Posterior vena cava (tissue), 2 donors: ENCODE results near the gene CCDC71. TPM values are rescaled to one million over a fixed set of nuclear protein-coding genes. Genes with fewer than 3 reads are reported as not detected.
A peak's percentile ranks its signal among the peaks of the same experiment; 100 is the strongest.

Experiments
- DNase-seq: peaks from one replicate; pipeline ENCODE4 v3.0.0-alpha.2; 2020; ENCODE audit warnings: low spot score
- intact Hi-C, 2 donors: fragments of 100-400 bp; cut with DNase I; formaldehyde crosslinking; loops; one replicate each; pipeline versions ENCODE4 v1.14.1 to v1.14.2; 2022 to 2023
- total RNA-seq, 2 donors: library from RNA; stranded (reverse); fragmentation: NEBNext Ultra II Directional; extraction: Animal tissue kit (Norgen Biotek cat#: 25700); gene quantifications; one replicate each; pipeline ENCODE4 v1.2.1, GENCODE V29; 2021
- donor health status: DM: yes; HTN: yes; CAD: no.
- donor health status: DM: yes; HTN: yes; CAD: no.

The CCDC71 gene
- total RNA-seq, 2 donors from 2014 or later, result 14.1 to 14.3 TPM

- intact Hi-C loops, result no loop called here
- DNase-seq, result no peak
Measured at GRCh38 chr3:49171775-49172500, 5.8 kb upstream of the CCDC71 start.

GRCh38 chr3:49171119-49171774 lies 5.1 kb upstream of the CCDC71 start, which contains the start of gene KLHDC8B:
KLHDC8B (plus strand) TSS chr3:49171598; CDS start chr3:49172770, 1,172 bp downstream.
- intact Hi-C loops, result no loop called here
- DNase-seq, result peak; percentile 96

- intact Hi-C loops, result no loop called here
- no peak for DNase-seq
Measured at GRCh38 chr3:49170744-49171118, 4.6 kb upstream of the CCDC71 start.

DNA sequence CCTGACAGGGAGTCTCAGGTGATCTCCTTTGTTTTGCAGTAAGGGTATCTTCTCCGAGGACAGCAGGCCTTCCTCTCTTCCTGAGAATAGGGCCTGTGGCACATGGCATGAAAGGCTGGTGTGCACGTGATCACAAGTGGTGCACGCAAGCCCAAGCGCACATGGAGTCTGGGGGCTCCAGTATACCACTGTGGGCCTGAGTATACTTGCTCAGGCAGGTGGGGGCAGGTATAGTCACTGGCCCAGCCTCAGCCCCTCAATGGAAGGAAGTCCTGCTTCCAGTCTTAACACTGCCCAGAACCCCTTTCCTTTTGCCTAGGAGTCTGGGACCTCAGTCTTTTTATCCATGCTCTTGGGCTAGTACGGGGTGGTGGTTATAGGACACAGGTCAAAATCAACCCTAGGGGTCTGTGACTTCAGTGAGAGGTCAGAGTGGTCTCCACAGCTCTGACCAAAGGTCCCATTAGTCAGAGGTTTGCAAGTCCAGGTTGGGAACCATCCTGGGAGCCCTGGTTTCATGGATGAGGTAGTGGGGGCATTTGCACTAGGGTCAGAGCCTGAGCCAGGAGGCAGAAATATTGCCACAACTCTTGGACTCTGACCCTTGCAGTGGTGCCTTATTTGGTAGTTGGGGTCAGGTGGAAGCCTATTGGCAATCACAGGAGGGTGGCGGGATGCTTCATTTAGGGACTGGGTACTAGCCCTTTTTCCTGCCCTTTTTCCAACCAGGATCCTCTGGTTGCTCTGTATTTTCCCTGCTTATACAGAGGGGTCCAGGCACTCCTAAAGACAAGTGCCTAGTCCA lies 823 bp upstream of the CCDC71 start:
- intact Hi-C loops, result loop anchor here in 1 of 2 donors (10.0 kb wide), 2 partner anchors 298 to 492 kb away; no protein-coding TSS in a partner anchor
- no peak for DNase-seq

DNA sequence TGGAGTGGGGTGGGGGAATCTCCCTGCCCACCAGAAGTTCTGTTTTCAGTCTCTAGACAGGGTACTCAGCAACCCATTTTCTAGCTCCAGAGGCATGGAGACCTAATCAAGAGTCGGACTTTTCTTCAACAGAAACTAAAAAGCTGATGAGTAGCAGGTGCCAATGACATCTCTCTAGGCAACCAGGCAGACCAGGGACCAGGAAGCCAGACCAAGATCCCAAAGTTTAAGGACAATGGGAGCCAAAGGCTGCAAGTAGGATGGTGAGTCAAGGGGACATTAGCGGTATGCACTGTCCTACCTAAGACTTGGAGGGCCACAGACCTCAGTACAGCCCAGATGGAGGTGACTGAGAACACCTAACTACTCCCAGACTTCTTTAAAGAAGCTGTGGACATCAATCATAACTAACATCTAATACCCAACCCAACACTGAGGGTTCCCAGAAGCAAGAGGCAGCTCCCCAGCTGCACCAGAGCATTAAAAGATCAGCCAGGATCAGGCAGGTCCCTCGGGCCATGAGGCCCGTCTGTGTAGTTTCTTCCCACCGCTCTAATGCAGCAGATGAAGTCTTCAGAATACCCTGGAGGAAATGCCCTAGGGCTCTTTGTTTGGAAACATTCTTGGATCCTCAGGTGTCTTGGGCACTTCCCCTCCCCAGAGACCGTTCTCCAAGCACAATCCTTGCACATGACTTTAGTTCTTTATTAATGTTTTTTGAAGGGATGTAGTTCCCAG lies 979 bp downstream of the CCDC71 start:
- intact Hi-C loops, result loop anchor here in 1 of 2 donors (10.0 kb wide), 2 partner anchors 300 to 490 kb away; no protein-coding TSS in a partner anchor
- DNase-seq, result no peak

DNA sequence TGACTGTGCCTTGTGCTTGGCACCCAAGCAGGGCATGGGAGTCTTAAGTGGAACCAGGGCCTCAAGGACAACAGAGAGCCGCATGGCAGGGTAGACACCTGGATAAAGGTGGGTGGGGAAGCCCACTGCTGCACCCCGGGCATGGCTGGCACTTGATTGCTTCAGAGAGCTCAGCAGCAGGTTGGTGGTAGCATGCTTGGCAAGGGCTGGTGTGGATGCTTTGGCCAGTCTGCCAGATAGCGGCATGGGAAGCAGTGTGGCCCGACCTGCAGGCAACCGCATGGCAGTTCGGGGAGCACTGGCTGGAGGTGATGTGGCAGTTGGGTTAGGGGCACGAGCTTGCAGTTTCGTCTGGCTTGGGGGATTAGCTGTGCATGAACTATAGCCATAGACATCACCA lies 2.5 kb downstream of the CCDC71 start:
- intact Hi-C loops, result loop anchor here in 1 of 2 donors (10.0 kb wide), 2 partner anchors 301 to 489 kb away; no protein-coding TSS in a partner anchor
- DNase-seq, result no peak

DNA sequence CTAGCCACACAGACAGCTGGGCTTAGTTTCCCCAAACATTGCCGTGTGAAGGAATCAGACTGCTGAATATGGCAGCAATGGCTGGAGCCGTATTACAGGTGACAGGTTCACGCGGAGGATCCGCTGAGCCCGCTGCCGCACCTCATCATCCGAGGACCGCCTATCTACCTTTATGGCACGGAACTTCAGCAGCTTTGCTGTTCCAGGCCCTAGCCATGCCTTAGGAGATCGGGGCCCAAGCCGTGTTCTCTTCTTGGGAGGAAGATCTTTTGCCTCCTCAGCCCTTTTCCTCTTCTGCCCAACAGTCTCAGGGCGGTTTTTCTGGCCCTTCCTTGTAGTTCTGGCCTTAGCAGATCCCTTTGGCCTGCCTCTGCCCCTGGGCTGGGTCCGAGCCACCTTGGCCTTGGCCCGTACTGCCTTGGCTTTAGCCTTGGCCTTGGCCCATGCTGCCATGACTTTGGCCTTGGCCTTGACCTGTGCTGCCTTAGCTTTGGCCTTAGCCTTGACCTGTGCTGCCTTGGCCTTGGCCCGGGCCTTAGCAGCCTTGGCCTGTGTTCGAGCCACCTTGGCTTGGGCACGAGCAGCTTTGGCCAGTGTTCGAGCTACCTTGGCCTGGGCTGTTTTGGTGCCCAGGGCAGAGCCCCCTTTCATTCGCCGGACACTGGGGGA lies 3.2 kb downstream of the CCDC71 start:
- DNase-seq, result no peak
- intact Hi-C loops, result loop anchor here in 1 of 2 donors (10.0 kb wide), 2 partner anchors 302 to 488 kb away; no protein-coding TSS in a partner anchor

DNA sequence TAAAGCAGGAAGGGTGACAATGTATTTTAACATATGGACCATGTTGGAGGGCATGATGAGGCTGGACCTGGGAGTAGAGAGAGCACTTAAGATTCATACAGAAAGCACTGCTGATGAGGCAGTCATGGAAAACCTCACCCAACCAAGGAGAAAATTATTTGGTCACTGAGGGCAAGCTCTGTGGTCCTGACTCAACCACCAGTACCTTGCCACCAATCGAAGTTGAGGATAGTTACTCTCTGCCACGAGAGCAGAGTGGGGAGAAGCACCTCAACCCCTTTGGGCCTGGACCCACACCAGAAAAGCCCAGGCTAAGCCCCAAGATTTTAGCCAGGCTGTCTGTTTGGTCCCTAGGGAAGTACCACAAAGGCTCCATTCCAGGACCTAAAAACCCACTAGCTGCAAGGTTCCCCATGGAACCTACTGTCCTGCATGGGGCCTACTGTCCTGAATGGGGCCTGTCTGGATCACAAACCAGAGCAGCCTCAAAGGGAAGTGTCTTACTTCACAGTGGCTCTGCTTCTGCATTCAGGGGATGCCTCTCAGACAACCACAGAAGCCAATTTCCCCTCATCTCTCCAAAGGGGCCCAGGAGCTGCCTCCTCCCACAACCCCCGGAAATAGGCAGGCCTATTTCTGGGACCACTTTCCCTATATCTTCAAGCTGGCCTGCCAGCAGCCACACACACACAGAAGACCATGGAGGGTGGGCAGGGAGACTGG lies 4.2 kb downstream of the CCDC71 start:
- no peak for DNase-seq
- intact Hi-C loops, result loop anchor here in 1 of 2 donors (10.0 kb wide), 2 partner anchors 303 to 487 kb away; no protein-coding TSS in a partner anchor

DNA sequence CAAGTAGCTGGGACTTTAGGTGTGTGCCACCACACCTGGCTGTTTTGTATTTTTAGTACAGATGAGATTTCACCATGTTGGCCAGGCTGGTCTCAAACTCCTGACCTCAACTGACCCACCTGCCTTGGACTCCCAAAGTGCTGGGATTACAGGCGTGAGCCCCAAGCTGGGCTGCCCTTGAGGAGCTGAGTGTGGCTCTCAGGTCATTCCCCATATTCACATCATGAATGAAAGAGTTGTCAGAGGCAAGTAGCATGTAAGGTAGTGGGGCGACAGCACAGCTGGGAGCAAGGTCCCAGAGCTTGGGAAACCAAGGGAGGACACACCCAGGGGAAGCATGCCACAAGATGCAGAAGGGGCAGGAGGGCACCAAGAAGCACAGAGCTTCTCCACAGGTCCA lies 4.9 kb downstream of the CCDC71 start:
- intact Hi-C loops, result loop anchor here in 1 of 2 donors (10.0 kb wide), 2 partner anchors 304 to 486 kb away; no protein-coding TSS in a partner anchor
- DNase-seq, result no peak

DNA sequence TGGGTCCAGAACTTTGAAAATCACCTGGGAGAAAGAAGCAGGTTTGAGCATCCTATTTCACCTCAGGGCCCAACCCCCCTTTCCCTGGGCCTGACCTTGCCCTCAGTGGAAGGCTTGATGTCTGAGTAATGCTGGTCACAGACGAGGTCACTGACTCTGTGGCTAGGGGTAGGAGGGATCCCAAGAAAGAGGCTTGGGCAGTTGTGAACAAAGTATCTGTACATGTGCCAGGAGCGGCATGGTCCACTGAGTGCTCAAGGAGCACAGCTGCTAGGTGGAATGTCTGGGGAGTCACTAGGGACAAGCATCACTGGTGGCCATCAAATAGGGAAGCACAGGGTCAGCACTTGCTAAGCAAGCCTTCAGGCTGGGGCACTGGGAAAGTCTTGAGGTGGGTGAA lies 7.3 kb downstream of the CCDC71 start:
- intact Hi-C loops, result no loop called here
- DNase-seq, result no peak

DNA sequence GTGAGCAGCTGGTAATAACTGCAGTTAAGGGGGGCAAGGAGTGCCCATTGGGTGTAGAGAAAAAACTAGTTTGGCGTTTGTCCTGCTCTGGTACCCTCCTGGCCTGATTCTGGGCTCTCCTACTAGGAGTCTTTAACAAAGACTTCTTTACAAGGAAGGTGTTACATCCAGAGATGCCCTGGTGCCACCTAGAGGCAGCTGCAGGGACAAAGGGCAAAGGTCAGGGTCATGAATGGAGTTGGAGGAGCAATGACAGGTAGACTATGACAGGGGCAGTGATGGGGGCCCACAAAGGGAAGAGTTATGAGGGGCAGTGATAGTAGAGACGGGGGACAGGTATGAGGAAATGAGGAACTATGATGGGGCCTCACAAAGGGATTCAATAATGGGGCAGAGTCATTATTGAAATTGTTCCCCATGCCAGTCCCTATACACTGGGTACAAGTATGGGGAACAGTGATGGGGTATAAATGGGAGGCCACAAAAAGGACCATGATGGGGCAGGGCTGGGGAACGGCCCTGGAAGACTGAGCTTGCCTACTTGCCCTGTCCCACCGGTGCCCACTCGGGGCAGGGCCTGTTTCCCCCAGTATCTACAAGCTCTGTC lies 7.9 kb downstream of the CCDC71 start:
- no peak for DNase-seq
- intact Hi-C loops, result no loop called here

GRCh38 chr3:49157289-49157688 lies 8.8 kb downstream of the CCDC71 start:
- no peak for DNase-seq
- intact Hi-C loops, result no loop called here

- intact Hi-C loops, result no loop called here
- no peak for DNase-seq
Measured at GRCh38 chr3:49153349-49153912, 12.7 kb downstream of the CCDC71 start.

DNA sequence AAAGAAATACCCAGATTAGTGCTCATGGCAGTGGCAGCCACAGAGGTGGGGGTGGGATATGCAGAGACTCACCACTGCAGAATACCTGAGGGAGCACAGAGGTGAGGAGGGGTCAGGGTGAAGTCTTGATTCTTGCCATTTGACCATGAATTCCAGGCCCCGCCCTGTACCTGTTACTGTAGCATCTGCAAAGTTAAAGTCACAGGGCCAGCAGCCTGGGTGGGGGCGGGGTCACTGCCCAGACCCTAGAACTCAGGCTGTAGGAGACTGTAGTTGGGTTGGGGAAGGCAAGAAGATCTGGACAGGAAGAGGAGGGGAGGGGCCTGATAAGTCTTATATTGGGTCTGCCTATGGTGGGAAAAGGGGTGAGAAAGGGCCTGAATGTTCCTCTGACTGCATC lies 14.5 kb downstream of the CCDC71 start:
- intact Hi-C loops, result no loop called here
- no peak for DNase-seq

DNA sequence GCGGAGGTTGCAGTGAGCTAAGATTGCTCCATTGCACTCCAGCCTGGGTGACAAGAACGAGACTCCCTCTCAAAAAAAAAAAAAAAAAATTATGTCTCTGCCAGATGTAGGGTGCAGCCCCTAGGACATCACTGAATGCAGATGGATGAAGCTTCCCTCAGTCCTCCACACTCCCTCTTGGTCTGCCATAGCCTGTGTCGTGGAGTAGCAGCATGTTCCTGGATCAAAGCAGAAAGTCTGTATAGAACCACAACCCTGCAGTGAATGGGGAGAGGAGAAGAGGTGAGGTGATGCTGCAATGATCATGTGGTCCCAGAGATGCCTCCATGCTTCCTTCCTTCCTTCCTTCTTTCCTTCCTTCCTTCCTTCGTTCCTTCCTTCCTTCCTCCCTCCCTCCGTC lies 18.0 kb downstream of the CCDC71 start:
- intact Hi-C loops, result no loop called here

DNA sequence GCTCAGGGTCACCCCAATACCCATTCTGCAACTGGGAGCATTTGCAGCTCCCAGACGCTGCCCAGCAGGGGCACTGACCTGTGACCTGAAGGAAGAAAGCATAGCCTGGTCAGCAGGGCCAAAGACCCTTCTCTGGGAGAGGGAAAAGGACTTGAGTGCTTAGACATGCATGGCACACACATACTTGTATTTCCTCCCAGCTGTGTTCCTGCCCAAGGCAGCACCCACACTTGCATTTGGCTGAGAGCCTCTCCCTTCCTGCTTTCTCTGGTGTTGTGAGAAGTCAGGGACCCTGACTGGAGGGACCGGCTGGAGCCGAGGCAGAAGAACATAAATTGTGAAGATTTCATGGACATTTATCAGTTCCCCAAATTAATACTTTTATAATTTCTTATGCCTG lies 26.1 kb downstream of the CCDC71 start:
- DNase-seq, result no peak
- intact Hi-C loops, result no loop called here

More for the DNA sequence above, 18.0 kb downstream of the CCDC71 start:
- no peak for DNase-seq

- no peak for DNase-seq
- intact Hi-C loops, result no loop called here
Measured at GRCh38 chr3:49135499-49135898, 30.6 kb downstream of the CCDC71 start.
